Epithelial cell of esophagus (primary cell): ENCODE measurements around the gene NFKB2.

Source experiments
- DNase-seq: peaks from one replicate; pipeline ENCODE4 v3.0.0; 2010; ENCODE audit warnings: low read depth
- H3K4me3 ChIP-seq: 2 replicates; pipeline ENCODE4 v1.5.1; 2011; ENCODE audit warnings: mild to moderate bottlenecking, low read length, control low read depth
- TF ChIP-seq, protein P1 (sequence below): IDR thresholded peaks from 2 replicates; pipeline ENCODE4 v1.5.1; 2011; ENCODE audit warnings: low read depth, mild to moderate bottlenecking, low read length, control low read depth, inconsistent platforms; ENCODE audit not compliant: insufficient read depth; ENCODE audit errors: missing control alignments

The NFKB2 gene

DNA sequence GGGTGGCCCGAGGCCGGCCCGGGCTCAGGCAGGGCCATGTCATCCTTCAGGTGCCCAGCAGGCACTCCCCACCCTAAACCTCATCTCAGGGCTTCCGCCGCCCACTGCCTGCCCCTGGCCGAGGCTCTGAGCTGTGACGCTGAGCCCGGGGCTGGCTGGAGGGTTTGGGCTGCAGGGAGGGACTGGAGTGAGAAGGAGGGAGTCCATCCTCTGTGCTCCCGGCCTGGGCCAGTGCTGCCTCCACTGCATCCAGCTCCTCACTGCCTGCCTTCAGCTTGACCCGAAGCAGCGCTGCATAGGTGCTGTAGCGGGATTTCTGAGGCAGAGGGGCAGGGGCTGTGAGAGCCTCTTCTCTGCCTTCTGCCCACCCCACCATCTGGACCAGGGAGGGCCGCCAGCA lies 7.6 kb downstream of the NFKB2 start:
- TF ChIP-seq, protein P1, sequence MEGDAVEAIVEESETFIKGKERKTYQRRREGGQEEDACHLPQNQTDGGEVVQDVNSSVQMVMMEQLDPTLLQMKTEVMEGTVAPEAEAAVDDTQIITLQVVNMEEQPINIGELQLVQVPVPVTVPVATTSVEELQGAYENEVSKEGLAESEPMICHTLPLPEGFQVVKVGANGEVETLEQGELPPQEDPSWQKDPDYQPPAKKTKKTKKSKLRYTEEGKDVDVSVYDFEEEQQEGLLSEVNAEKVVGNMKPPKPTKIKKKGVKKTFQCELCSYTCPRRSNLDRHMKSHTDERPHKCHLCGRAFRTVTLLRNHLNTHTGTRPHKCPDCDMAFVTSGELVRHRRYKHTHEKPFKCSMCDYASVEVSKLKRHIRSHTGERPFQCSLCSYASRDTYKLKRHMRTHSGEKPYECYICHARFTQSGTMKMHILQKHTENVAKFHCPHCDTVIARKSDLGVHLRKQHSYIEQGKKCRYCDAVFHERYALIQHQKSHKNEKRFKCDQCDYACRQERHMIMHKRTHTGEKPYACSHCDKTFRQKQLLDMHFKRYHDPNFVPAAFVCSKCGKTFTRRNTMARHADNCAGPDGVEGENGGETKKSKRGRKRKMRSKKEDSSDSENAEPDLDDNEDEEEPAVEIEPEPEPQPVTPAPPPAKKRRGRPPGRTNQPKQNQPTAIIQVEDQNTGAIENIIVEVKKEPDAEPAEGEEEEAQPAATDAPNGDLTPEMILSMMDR: no peak

DNA sequence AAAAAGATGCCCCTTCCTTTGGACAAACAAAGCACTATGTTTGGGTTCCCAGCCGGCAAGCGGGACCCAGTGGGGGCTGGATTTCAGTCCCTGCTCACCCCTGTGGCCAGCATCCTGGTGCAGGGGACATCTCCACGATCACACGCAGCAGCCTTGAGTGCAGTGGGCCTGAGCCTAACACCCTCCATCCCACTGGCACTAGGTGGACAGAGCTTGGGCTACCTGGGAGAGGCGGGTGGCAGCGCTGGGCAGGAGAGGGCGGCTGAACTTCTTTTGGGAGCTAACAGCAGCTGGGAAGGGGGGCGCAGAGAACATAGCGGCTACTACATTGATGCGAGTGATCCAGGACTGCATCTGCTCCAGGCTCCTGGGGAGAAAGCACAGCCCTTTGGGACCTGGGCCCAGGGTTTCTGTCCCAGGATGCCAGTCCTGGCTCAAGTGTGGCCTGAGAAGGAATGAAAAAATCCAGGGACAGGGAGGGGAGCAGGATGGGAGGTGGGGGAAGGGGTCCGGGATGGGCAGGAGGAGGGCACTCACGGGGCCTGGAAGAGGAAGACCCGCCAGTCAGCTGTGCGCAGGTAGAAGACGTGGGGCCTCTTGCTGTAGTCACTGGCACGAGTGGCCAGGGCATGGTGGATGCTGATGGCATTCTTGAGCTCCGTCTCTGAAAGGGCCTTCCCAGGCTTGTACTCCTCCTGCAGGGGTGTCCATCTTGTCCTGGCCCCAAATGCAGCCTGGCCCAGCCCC lies 9.0 kb downstream of the NFKB2 start:
- TF ChIP-seq, protein P1: no peak
- DNase-seq: no peak

More for the DNA sequence above, 7.6 kb downstream of the NFKB2 start:
- DNase-seq: no peak
- H3K4me3 ChIP-seq: no peak overlapping the region

DNA sequence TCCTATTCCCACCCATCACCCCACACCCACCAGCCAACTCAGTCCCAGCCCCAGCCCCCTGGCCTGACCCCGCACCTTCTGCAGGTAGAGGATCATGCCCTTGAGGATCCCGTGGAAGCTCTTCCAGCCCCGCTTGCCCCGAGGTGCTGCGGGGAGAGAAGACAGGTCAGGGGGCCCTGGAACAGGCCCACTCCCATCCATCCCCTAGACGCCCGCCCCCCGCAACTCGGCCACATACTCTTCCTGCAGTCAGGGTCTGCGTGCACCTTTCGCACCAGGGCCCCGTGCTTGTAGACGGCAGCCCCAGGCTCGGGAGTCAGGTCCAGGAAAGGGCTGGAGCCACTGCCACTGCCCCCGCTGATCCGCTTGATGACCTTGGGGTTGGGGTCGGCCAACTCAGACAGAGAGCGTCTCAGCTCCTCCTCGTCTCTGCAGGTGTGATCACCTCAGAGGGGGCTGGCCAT lies 9.6 kb downstream of the NFKB2 start:
- TF ChIP-seq, protein P1: no peak
- no peak for DNase-seq
- H3K4me3 ChIP-seq: no peak overlapping the region

More for the DNA sequence above, 9.0 kb downstream of the NFKB2 start:
- no peak overlapping the region for H3K4me3 ChIP-seq

DNA sequence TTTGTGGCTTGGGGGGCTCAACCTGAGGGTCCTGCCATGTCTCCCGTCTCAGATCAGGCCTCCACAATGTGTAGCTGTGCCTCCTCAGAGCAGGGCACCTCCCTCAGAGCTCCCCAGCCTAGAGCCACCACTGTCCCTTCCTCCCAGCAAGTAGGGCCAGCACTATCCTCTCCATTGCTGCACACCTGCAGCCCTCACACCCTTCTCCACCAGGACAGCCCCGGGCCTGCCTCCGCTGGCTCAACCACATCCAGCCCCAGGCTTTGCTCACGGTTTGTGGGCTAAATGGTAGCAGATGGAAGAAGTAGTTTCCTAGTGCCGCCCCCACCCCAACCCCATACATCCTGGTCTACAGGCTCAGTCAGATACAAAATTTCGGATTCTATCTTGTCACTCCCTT lies 10.1 kb downstream of the NFKB2 start:
- H3K4me3 ChIP-seq: no peak overlapping the region
- TF ChIP-seq, protein P1: no peak
- no peak for DNase-seq

DNA sequence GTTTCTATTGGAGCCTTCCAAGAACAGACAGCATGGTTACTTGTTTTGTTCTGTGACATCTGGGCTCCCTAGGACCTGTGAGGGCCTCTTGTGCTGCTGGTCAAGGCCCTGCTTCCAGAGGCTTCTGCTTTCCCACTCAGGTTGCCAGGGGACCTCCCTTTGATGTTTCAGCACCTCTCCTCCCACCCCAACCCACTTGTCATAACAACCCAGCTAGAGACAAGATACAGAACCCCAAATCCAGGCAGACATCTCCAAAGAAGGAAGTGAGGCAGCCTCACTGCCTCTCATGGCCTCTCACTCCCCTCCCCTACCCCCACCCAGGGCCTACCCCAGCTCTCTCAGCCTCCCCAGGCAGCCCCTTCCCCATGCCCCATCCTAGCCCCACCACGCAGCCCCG lies 11.3 kb downstream of the NFKB2 start:
- no peak overlapping the region for H3K4me3 ChIP-seq
- TF ChIP-seq, protein P1: no peak
- no peak for DNase-seq

DNA sequence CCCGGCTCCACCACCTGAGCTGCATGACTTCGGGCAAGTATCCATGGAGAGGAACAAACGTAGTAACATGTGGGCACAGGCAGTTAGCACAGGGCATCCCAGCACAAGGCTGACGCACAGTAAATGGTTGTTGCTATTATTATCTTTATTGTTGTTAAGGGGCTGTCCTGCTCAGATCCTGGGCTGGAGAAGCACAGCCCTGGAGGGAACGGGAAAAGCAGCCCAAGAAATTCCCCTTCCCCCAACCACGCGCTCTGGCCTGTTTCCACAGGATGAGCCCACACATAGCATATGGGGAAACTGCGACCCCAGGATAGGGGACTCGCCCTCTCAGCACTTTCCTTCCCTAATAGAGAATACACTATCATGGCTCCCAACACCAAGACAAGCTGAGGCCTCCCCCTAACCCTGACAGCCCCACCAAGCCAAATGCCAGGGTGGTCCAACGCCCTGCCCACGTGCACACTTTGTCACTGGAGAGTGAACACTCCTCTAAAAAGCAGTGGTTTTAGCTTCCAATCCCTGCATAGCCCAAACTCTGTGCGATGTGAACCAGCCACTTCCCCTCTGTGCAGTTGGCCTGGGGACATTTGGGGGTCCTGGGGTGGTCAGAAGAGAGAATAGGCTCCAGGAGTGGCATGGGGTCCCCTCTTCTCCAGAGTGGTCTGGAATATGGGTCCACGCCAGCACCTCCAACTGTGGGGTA lies 12.1 kb downstream of the NFKB2 start:
- TF ChIP-seq, protein P1: no peak
- H3K4me3 ChIP-seq: no peak overlapping the region
- DNase-seq: no peak

DNA sequence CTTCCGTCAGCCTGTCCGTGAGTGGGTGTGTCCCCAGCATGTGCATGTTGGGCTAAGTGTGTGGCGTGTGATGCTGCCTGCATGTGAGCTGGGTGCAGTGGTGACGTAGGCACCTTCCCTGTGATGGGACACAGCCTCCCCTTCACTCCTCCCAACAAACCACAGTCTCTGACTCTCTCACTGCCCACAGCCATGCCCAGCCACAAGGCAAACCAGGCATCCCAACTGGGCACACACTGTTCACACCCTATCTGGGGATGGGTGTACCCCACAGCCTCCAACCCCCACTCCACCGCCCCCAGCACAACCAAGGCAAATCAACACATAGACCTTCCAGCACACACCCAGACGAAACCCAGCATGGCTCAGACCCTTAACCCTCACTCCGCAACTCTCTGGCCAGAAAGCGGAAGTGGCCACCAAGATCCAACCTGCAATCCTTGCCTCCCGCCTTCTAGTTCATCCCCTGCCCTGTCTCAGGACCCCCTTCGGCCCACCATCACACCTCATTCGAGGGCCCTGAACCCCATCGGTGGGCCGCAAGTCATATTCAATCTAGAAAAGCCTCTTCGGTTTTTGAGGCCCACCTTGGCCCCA lies 12.7 kb downstream of the NFKB2 start:
- no peak overlapping the region for H3K4me3 ChIP-seq
- DNase-seq: no peak

More for the DNA sequence above, 12.7 kb downstream of the NFKB2 start:
- TF ChIP-seq, protein P1: no peak
